HepG2 (cell line): ENCODE results near the gene PHF10. TPM values are rescaled to one million over a fixed set of nuclear protein-coding genes. Genes with fewer than 3 reads are reported as not detected.

Experiments used
- CCDC6 ChIP-seq: sonication (generic); formaldehyde crosslinking; IDR thresholded peaks from 2 replicates; pipeline ENCODE4 v1.8.1; 2022; ENCODE audit warnings: mild to moderate bottlenecking, missing genetic modification reagents, moderate library complexity
- CREB1 ChIP-seq, 2 experiments: fragments of 450-650 bp in 1 of 2; IDR thresholded peaks; 2 replicates each; pipeline ENCODE4 v1.6.1; 2016 to 2017; ENCODE audit warnings: control low read depth in 1 of 2, mild to moderate bottlenecking in 1 of 2, missing compliant biosample characterization in 1 of 2, missing genetic modification characterization in 1 of 2
- EEA1 ChIP-seq: sonication (generic); formaldehyde crosslinking; IDR thresholded peaks from 2 replicates; pipeline ENCODE4 v1.5.1; 2020; ENCODE audit warnings: mild to moderate bottlenecking, missing genetic modification reagents, borderline replicate concordance
- HDAC2 ChIP-seq: sonication (generic); formaldehyde crosslinking; IDR thresholded peaks from 2 replicates; pipeline ENCODE4 v1.4.0; 2020; ENCODE audit warnings: missing genetic modification reagents
- RBM39 ChIP-seq: fragments of 200-400 bp; formaldehyde crosslinking; IDR thresholded peaks from one replicate; pipeline ENCODE4 v1.6.1; 2018; ENCODE audit warnings: antibody characterized with exemption, mild to moderate bottlenecking, low read depth, low read length; ENCODE audit not compliant: poor library complexity, severe bottlenecking
- ZNF101 ChIP-seq: sonication (generic); formaldehyde crosslinking; IDR thresholded peaks from 2 replicates; pipeline ENCODE4 v1.4.0; 2020; ENCODE audit warnings: mild to moderate bottlenecking, low read depth, missing genetic modification reagents, borderline replicate concordance
- ZNF841 ChIP-seq: sonication (generic); formaldehyde crosslinking; IDR thresholded peaks from 2 replicates; pipeline ENCODE4 v1.8.1; 2023; ENCODE audit warnings: missing genetic modification reagents, borderline replicate concordance
- polyA plus RNA-seq, 8 experiments: library from polyadenylated mRNA; depleted of rRNA in 3 of 8; stranded (reverse) in 7 of 8; unstranded in 1 of 8; fragments of >200 nt; fragmentation: Illumina TruSeq in 4 of 8; extraction: Trizol in 4 of 8; gene quantifications; 2 replicates each; pipeline versions ENCODE4 v1.2.1 to v1.2.3, GENCODE V29; 2011 to 2016; ENCODE audit warnings: low read depth in 4 of 8, missing spikeins in 1 of 8, mixed read lengths in 1 of 8; ENCODE audit not compliant: insufficient read depth in 1 of 8
- total RNA-seq, 5 experiments: library from RNA; depleted of rRNA; stranded (reverse); fragments of >200 nt; fragmentation: Illumina TruSeq; extraction: Trizol; gene quantifications; 2 replicates each; pipeline ENCODE4 v1.2.3, GENCODE V29; 2016; ENCODE audit warnings: low read depth in 1 of 5
- TF ChIP-seq, protein P1 (sequence below): sonication (generic); formaldehyde crosslinking; IDR thresholded peaks from 2 replicates; pipeline ENCODE4 v1.8.0; 2023; ENCODE audit warnings: mild to moderate bottlenecking, missing genetic modification reagents
- TF ChIP-seq, protein P2 (sequence below): sonication (generic); formaldehyde crosslinking; IDR thresholded peaks from 2 replicates; pipeline ENCODE4 v1.8.0; 2022; ENCODE audit warnings: mild to moderate bottlenecking, missing genetic modification reagents, moderate library complexity
- TF ChIP-seq, protein P3 (sequence below), 2 experiments: fragments of 450-650 bp in 1 of 2; sonication (generic) in 1 of 2; formaldehyde crosslinking in 1 of 2; IDR thresholded peaks; 2 replicates each; pipeline versions ENCODE4 v1.6.1 to v1.8.0; 2016 to 2022; ENCODE audit warnings: antibody characterized with exemption in 1 of 2, mild to moderate bottlenecking in 1 of 2, missing genetic modification reagents in 1 of 2
- TF ChIP-seq, protein P4 (sequence below): sonication (generic); formaldehyde crosslinking; IDR thresholded peaks from 2 replicates; pipeline ENCODE4 v1.4.0; 2020; ENCODE audit warnings: missing genetic modification reagents, mild to moderate bottlenecking, borderline replicate concordance

The PHF10 gene
- total and polyA plus RNA-seq, 2 of the 13 experiments (the other 11 are each of a cell fraction or from before 2014, with no cell fraction given): 42.1 to 84.1 TPM

DNA sequence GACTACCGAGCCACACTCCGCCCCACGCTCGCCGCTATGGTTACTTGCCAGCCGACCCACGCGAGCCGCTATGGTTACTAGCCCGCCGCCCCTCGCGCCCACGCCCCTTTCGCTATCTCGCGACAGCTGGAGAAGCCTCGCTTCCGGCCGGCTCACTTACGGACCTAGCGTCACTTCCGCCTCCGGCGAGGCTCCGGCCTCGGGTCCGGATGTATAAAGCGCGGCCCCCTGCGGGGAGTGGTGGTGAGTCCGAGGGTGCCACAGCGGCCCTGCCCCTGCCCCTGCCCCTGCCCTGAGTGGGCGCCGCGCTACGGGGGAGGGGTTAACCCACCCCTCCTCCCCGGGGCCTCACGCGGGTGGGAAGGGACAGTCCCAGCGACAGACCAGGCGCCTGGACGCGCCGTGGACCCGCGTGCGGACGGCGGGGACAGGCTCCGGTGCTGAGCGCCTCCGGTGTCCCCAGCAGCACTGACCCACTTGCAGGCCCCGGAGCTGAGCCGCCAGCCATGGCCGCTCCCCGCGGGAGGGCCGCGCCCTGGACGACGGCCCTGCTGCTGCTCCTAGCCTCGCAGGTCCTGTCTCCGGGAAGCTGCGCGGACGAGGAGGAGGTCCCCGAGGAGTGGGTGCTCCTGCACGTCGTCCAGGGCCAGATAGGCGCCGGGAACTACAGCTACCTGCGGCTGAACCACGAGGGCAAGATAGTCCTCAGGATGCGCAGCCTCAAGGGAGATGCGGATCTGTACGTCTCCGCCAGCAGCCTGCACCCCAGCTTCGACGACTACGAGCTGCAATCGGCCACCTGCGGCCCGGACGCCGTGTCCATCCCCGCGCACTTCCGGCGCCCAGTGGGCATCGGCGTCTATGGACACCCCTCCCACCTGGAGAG is 22.1 kb downstream of the PHF10 start, which contains the start of the genes C6orf120 and WDR27 (continued):
- TF ChIP-seq, protein P1, sequence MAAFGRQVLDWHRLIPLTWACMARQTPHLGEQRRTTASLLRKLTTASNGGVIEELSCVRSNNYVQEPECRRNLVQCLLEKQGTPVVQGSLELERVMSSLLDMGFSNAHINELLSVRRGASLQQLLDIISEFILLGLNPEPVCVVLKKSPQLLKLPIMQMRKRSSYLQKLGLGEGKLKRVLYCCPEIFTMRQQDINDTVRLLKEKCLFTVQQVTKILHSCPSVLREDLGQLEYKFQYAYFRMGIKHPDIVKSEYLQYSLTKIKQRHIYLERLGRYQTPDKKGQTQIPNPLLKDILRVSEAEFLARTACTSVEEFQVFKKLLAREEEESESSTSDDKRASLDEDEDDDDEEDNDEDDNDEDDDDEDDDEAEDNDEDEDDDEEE (CRISPR knock-in tag): peak; percentile 93; the same call in 1 of the 2 replicates
- peak; percentile 88 for TF ChIP-seq CREB1 (IDR thresholded peaks at IDR 0.05)
- TF ChIP-seq CREB1 (CRISPR knock-in tag; IDR thresholded peaks at IDR 0.05): peak; percentile 96
- TF ChIP-seq HDAC2: peak; percentile 86
- peak; percentile 87 for TF ChIP-seq ZNF841 (CRISPR knock-in tag)
- no peak for TF ChIP-seq RBM39
- 0 out of 2 replicates have a peak, but pooled peaks have one; percentile 36 for TF ChIP-seq CCDC6 (CRISPR knock-in tag)
- TF ChIP-seq, protein P2, sequence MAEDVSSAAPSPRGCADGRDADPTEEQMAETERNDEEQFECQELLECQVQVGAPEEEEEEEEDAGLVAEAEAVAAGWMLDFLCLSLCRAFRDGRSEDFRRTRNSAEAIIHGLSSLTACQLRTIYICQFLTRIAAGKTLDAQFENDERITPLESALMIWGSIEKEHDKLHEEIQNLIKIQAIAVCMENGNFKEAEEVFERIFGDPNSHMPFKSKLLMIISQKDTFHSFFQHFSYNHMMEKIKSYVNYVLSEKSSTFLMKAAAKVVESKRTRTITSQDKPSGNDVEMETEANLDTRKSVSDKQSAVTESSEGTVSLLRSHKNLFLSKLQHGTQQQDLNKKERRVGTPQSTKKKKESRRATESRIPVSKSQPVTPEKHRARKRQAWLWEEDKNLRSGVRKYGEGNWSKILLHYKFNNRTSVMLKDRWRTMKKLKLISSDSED (CRISPR knock-in tag): no peak
- peak; percentile 26; the same call in 1 of the 2 replicates for TF ChIP-seq EEA1 (CRISPR knock-in tag)
- TF ChIP-seq, protein P3, sequence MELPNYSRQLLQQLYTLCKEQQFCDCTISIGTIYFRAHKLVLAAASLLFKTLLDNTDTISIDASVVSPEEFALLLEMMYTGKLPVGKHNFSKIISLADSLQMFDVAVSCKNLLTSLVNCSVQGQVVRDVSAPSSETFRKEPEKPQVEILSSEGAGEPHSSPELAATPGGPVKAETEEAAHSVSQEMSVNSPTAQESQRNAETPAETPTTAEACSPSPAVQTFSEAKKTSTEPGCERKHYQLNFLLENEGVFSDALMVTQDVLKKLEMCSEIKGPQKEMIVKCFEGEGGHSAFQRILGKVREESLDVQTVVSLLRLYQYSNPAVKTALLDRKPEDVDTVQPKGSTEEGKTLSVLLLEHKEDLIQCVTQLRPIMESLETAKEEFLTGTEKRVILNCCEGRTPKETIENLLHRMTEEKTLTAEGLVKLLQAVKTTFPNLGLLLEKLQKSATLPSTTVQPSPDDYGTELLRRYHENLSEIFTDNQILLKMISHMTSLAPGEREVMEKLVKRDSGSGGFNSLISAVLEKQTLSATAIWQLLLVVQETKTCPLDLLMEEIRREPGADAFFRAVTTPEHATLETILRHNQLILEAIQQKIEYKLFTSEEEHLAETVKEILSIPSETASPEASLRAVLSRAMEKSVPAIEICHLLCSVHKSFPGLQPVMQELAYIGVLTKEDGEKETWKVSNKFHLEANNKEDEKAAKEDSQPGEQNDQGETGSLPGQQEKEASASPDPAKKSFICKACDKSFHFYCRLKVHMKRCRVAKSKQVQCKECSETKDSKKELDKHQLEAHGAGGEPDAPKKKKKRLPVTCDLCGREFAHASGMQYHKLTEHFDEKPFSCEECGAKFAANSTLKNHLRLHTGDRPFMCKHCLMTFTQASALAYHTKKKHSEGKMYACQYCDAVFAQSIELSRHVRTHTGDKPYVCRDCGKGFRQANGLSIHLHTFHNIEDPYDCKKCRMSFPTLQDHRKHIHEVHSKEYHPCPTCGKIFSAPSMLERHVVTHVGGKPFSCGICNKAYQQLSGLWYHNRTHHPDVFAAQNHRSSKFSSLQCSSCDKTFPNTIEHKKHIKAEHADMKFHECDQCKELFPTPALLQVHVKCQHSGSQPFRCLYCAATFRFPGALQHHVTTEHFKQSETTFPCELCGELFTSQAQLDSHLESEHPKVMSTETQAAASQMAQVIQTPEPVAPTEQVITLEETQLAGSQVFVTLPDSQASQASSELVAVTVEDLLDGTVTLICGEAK (IDR thresholded peaks at IDR 0.05): peak; percentile 82
- TF ChIP-seq, protein P3 (CRISPR knock-in tag; IDR thresholded peaks at IDR 0.05): peak; percentile 85
- TF ChIP-seq, protein P4, sequence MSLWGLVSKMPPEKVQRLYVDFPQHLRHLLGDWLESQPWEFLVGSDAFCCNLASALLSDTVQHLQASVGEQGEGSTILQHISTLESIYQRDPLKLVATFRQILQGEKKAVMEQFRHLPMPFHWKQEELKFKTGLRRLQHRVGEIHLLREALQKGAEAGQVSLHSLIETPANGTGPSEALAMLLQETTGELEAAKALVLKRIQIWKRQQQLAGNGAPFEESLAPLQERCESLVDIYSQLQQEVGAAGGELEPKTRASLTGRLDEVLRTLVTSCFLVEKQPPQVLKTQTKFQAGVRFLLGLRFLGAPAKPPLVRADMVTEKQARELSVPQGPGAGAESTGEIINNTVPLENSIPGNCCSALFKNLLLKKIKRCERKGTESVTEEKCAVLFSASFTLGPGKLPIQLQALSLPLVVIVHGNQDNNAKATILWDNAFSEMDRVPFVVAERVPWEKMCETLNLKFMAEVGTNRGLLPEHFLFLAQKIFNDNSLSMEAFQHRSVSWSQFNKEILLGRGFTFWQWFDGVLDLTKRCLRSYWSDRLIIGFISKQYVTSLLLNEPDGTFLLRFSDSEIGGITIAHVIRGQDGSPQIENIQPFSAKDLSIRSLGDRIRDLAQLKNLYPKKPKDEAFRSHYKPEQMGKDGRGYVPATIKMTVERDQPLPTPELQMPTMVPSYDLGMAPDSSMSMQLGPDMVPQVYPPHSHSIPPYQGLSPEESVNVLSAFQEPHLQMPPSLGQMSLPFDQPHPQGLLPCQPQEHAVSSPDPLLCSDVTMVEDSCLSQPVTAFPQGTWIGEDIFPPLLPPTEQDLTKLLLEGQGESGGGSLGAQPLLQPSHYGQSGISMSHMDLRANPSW (CRISPR knock-in tag): no peak
- TF ChIP-seq ZNF101 (CRISPR knock-in tag): no peak
